Aorta (tissue), 5 donors: ENCODE measurements around the gene PPP6R3. TPM values are rescaled to one million over a fixed set of nuclear protein-coding genes. Genes with fewer than 3 reads are reported as not detected.
A peak's percentile ranks its signal among the peaks of the same experiment; 100 is the strongest.

Source experiments
- ATAC-seq: fragments of 200-7000 bp; cut with Tn5 transposase; one replicate; pipeline ENCODE4 v1.9.1; 2022; ENCODE audit warnings: moderate library complexity; ENCODE audit not compliant: low FRiP score
- DNase-seq, 2 donors: peaks; one replicate each; pipeline ENCODE4 v3.0.0-alpha.2; 2020
- H3K27ac ChIP-seq, 2 donors: one replicate each; pipeline ENCODE4 v1.5.1; 2013; ENCODE audit warnings: low read length in 2 of 2, mild to moderate bottlenecking in 2 of 2, moderate library complexity in 2 of 2, control low read depth in 1 of 2, inconsistent platforms in 1 of 2, low read depth in 1 of 2
- H3K27me3 ChIP-seq, 2 donors: one replicate each; pipeline ENCODE4 v1.6.1; 2013; ENCODE audit warnings: control low read depth in 1 of 2, low read length in 1 of 2, mild to moderate bottlenecking in 1 of 2, moderate library complexity in 1 of 2; ENCODE audit not compliant: insufficient read depth in 2 of 2, control insufficient read depth in 1 of 2
- H3K36me3 ChIP-seq, 2 donors: one replicate each; pipeline ENCODE4 v1.6.1; 2013; ENCODE audit warnings: control low read depth in 1 of 2, low read length in 1 of 2, mild to moderate bottlenecking in 1 of 2; ENCODE audit not compliant: insufficient read depth in 2 of 2, control insufficient read depth in 1 of 2
- H3K4me1 ChIP-seq, 2 donors: one replicate each; pipeline ENCODE4 v1.6.1; 2013; ENCODE audit warnings: low read length in 2 of 2, control low read depth in 1 of 2, mild to moderate bottlenecking in 1 of 2, moderate library complexity in 1 of 2; ENCODE audit not compliant: insufficient read depth in 2 of 2, control insufficient read depth in 1 of 2
- H3K4me3 ChIP-seq, 2 donors: one replicate each; pipeline ENCODE4 v1.5.1; 2013; ENCODE audit warnings: low read length in 2 of 2, control low read depth in 1 of 2, mild to moderate bottlenecking in 1 of 2
- H3K9me3 ChIP-seq: one replicate; pipeline ENCODE4 v1.6.1; 2013; ENCODE audit warnings: mild to moderate bottlenecking, low read length; ENCODE audit not compliant: control insufficient read depth
- WGBS, 2 donors: extraction: QIAGEN DNeasy Blood & Tissue Kit; methylation state at CpG; one replicate each; pipeline ENCODE4 v1.1.7; 2013; 5-methylcytosine and 5-hydroxymethylcytosine counted together
- intact Hi-C, 2 donors: fragments of 100-400 bp; cut with DNase I; formaldehyde crosslinking; loops; one replicate each; pipeline versions ENCODE4 v1.14.2 to v1.15.0; 2022
- long read RNA-seq, 2 donors: library from polyadenylated mRNA; unstranded; transcript quantifications; one replicate each; pipeline ENCODE4 v2.0.0, GENCODE V29; 2020 to 2021
- polyA plus RNA-seq, 2 donors: library from polyadenylated mRNA; stranded (reverse); fragments of 200-250 nt; gene quantifications; one replicate each; pipeline ENCODE4 v1.2.3, GENCODE V29; 2013
- total RNA-seq, 2 donors: library from RNA; stranded (reverse); fragmentation: NEBNext Ultra II Directional; extraction: Animal tissue kit (Norgen Biotek cat#: 25700); gene quantifications; one replicate each; pipeline ENCODE4 v1.2.1, GENCODE V29; 2021
- donor health status: healthy with polysubstance abuse.
- donor health status: Bipolar disorder and iron deficiency.
- donor health status: DM: no; HTN: no; CAD: no.
- donor health status: DM: no; HTN: no; CAD: no.
- donor health status: DM: yes; HTN: yes; CAD: no.

The PPP6R3 gene
- 100 to 1,000 TPM in 1 of 2 donors, 10 to 100 TPM in 1; 96.1 to 109 TPM for total RNA-seq
- 10 to 100 TPM; 18.8 to 34.7 TPM for polyA plus RNA-seq
- long read RNA-seq, donor 1, partial matches to known transcripts = 7 of 28 reads
- long read RNA-seq, donor 1, other reads (novel, unspliced or antisense) = 21 of 28 reads
- long read RNA-seq, donor 2, full-length matches to known transcripts = 2 of 34 reads
- long read RNA-seq, donor 2, partial matches to known transcripts = 13 of 34 reads
- long read RNA-seq, donor 2, other reads (novel, unspliced or antisense) = 19 of 34 reads

GRCh38 chr11:68460741-68461574 lies at the start of gene PPP6R3:
Gene PPP6R3, plus strand, starts transcription at chr11:68460752. Its CDS starts 76,913 bp downstream, at chr11:68537665.
- intact Hi-C loops = loop anchor here (5.0 to 10.0 kb wide), 3 partner anchors 41 to 114 kb away; no protein-coding TSS in a partner anchor
- H3K4me1 ChIP-seq = peaks cover 0 to 2% of the 10 kb centered on the region in 2 donors

GRCh38 chr11:68411501-68411991 lies 49.0 kb upstream of the PPP6R3 start:
- 87 to 89% methylated on average over 17 of the region's 17 CpGs for WGBS, 2 donors
- peaks cover 0 to 12% of the 10 kb centered on the region in 2 donors for H3K36me3 ChIP-seq
- intact Hi-C loops = no loop called here
- H3K4me3 ChIP-seq = no peak overlapping the region
- no peaks in the 10 kb centered on the region for H3K4me1 ChIP-seq
- no peak overlapping the region for H3K27ac ChIP-seq
- H3K9me3 ChIP-seq = no peaks in the 10 kb centered on the region
- ATAC-seq (peak; percentile 11), DNase-seq (no peak)
- H3K27me3 ChIP-seq = no peaks in the 10 kb centered on the region

More at GRCh38 chr11:68460741-68461574, at the start of gene PPP6R3:
- no peaks in the 10 kb centered on the region for H3K27me3 ChIP-seq
- peak within 1 kb of the TSS; percentile 77 to 99 for H3K27ac ChIP-seq
- peak within 1 kb of the TSS; percentile 98 to 99 for H3K4me3 ChIP-seq
- ATAC-seq = peak; percentile 74
- H3K9me3 ChIP-seq = no peaks in the 10 kb centered on the region
- no peaks in the 10 kb centered on the region for H3K36me3 ChIP-seq
- WGBS, 2 donors = 0% methylated on average over 34 to 92 of the region's 92 CpGs
- no peak for DNase-seq

- Histone ChIP-seq H3K9me3 (no peaks in the 10 kb centered on the region), H3K4me1 (no peaks in the 10 kb centered on the region), H3K4me3 (no peak overlapping the region), H3K27ac (no peak overlapping the region), H3K36me3 (peaks cover 0 to 12% of the 10 kb centered on the region in 2 donors), H3K27me3 (no peaks in the 10 kb centered on the region)
- intact Hi-C loops = no loop called here
- no peak for ATAC-seq
- no peak for DNase-seq
- 74 to 77% methylated on average over 24 of the region's 24 CpGs for WGBS, 2 donors
These were observed 47.7 kb upstream of the PPP6R3 start for GRCh38 chr11:68412593-68413475.

GRCh38 chr11:68413591-68413999 lies 47.0 kb upstream of the PPP6R3 start:
- ATAC-seq = no peak
- intact Hi-C loops = no loop called here
- Histone ChIP-seq H3K4me3 (no peak overlapping the region), H3K27me3 (no peaks in the 10 kb centered on the region), H3K4me1 (no peaks in the 10 kb centered on the region), H3K36me3 (peaks cover 0 to 12% of the 10 kb centered on the region in 2 donors), H3K27ac (no peak overlapping the region), H3K9me3 (no peaks in the 10 kb centered on the region)
- no peak for DNase-seq
- 93 to 94% methylated on average over 27 of the region's 27 CpGs for WGBS, 2 donors

- WGBS, 2 donors = 84 to 89% methylated on average over 19 of the region's 19 CpGs
- Histone ChIP-seq H3K36me3 (peaks cover 0 to 12% of the 10 kb centered on the region in 2 donors), H3K27ac (no peak overlapping the region), H3K4me1 (no peaks in the 10 kb centered on the region), H3K9me3 (no peaks in the 10 kb centered on the region), H3K4me3 (no peak overlapping the region), H3K27me3 (no peaks in the 10 kb centered on the region)
- DNase-seq = no peak
- intact Hi-C loops = no loop called here
- no peak for ATAC-seq
These were observed 45.9 kb upstream of the PPP6R3 start for GRCh38 chr11:68414496-68415221.

- DNase-seq = peak in 1 of 2 donors; percentile 70
- 92% methylated on average over 22 of the region's 22 CpGs for WGBS, 2 donors
- no peak overlapping the region for H3K27ac ChIP-seq
These were observed 44.4 kb upstream of the PPP6R3 start for GRCh38 chr11:68416070-68416578.

GRCh38 chr11:68418648-68419047 lies 41.9 kb upstream of the PPP6R3 start:
- Histone ChIP-seq H3K36me3 (peaks cover 0 to 2% of the 10 kb centered on the region in 2 donors), H3K27ac (no peak overlapping the region), H3K9me3 (no peaks in the 10 kb centered on the region), H3K4me3 (no peak overlapping the region), H3K27me3 (no peaks in the 10 kb centered on the region), H3K4me1 (no peaks in the 10 kb centered on the region)
- no peak for ATAC-seq
- WGBS, 2 donors = 72 to 73% methylated on average over 6 of the region's 6 CpGs
- no peak for DNase-seq
- intact Hi-C loops = no loop called here

More at GRCh38 chr11:68416070-68416578, 44.4 kb upstream of the PPP6R3 start:
- no peak for ATAC-seq
- Histone ChIP-seq H3K9me3 (no peaks in the 10 kb centered on the region), H3K27me3 (no peaks in the 10 kb centered on the region), H3K4me3 (no peak overlapping the region), H3K36me3 (peaks cover 0 to 8% of the 10 kb centered on the region in 2 donors), H3K4me1 (no peaks in the 10 kb centered on the region)
- intact Hi-C loops = no loop called here
